ENCODE results near the gene C10orf67.

The C10orf67 gene

GRCh38 chr10:23186178-23186577 lies 158.4 kb downstream of the C10orf67 start:
- Histone ChIP-seq H3K4me2 (no peak overlapping the region), H3K4me1 (no peaks in the 10 kb centered on the region), H3K9ac (no peak overlapping the region), H3K27me3 (no peaks in the 10 kb centered on the region), H3K27ac (no peak overlapping the region), H3K4me3 (no peak overlapping the region), H3K9me3 (replicated peaks in 1 of 11) (peaks cover under 1 to 7% (median 4%) of the 10 kb centered on the region in 11 experiments; a peak in 19 of 22 replicates), H4K20me1 (no peaks in the 10 kb centered on the region), H3K36me3 (no peaks in the 10 kb centered on the region)
- TF ChIP-seq Cebpa-rat (IDR thresholded peaks at IDR 0.05), result no peak

GRCh38 chr10:23174977-23175512 lies 169.6 kb downstream of the C10orf67 start:
- Histone ChIP-seq H3K9ac (no peak overlapping the region), H3K4me1 (no peaks in the 10 kb centered on the region), H3K36me3 (no peaks in the 10 kb centered on the region), H3K4me3 (no peak overlapping the region), H3K9me3 (replicated peaks in 1 of 11) (peaks cover 20 to 34% (median 26%) of the 10 kb centered on the region in 11 experiments), H3K4me2 (no peak overlapping the region), H4K20me1 (no peaks in the 10 kb centered on the region), H3K27ac (no peak overlapping the region), H3K27me3 (no peaks in the 10 kb centered on the region)
- no peak for TF ChIP-seq Cebpa-rat (IDR thresholded peaks at IDR 0.05)

GRCh38 chr10:23174074-23174976 lies 170.3 kb downstream of the C10orf67 start:
- Histone ChIP-seq H3K4me3 (no peak overlapping the region), H3K27me3 (no peaks in the 10 kb centered on the region), H3K4me2 (no peak overlapping the region), H3K36me3 (no peaks in the 10 kb centered on the region), H3K9ac (no peak overlapping the region), H3K4me1 (no peaks in the 10 kb centered on the region), H3K27ac (no peak overlapping the region), H3K9me3 (replicated peaks in 1 of 11) (peaks cover 20 to 34% (median 26%) of the 10 kb centered on the region in 11 experiments), H4K20me1 (no peaks in the 10 kb centered on the region)
- no peak for TF ChIP-seq Cebpa-rat (IDR thresholded peaks at IDR 0.05)

DNA sequence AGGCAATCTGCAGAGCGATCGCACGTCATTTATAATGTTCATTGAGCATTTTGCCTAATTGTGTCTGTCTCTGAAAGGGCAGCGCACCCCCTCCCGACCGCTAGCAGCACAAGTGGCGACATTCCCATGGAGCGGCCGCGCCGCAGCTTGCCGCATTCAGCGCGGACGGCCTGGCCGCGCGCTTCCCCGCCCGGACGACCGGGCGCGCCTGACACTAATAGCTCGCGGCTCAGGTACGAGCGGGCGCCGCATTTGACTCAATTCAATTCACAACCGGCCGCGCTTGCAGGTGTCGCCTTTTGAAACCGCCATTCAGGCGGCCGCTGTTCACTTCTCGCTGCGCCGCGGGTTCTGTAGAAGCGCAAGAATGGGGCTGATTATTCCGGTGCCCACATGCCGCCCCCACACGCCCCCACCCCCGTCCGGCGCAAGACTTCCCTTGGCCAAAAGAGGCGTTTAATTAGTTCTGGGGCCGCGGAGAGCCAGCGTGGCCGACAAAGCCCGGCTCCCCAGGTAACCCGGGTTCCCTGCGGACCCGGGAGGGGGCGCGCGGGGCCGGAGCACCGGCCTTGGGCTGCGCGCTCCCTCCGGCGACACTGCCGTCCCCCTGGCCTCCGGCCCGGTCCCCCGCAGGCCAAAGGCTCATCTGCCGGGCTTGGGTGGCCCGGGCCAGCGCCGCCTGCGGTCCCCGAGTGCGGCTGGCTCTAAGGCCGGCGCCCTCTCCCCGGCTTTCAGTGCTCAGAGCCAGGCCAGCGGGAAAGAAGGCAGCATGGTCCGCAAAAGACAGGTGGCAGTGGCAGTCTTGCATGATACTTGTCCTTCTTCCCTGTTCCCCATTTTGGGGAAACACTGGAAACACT lies 171.2 kb downstream of the C10orf67 start:
- H3K9ac ChIP-seq, result no peak overlapping the region
- H4K20me1 ChIP-seq, result no peaks in the 10 kb centered on the region
- no peak overlapping the region for H3K4me3 ChIP-seq
- H3K36me3 ChIP-seq, result no peaks in the 10 kb centered on the region
- no peaks in the 10 kb centered on the region for H3K4me1 ChIP-seq
- TF ChIP-seq Cebpa-rat (IDR thresholded peaks at IDR 0.05), result no peak
- H3K4me2 ChIP-seq, result no peak overlapping the region
- no peaks in the 10 kb centered on the region for H3K27me3 ChIP-seq
- H3K9me3 ChIP-seq (replicated peaks in 1 of 11), result peaks cover 20 to 34% (median 26%) of the 10 kb centered on the region in 11 experiments
- no peak overlapping the region for H3K27ac ChIP-seq

GRCh38 chr10:23172429-23173213 lies 172.0 kb downstream of the C10orf67 start:
- no peak overlapping the region for H3K4me3 ChIP-seq
- no peak for TF ChIP-seq Cebpa-rat (IDR thresholded peaks at IDR 0.05)
- H3K27me3 ChIP-seq, result no peaks in the 10 kb centered on the region

DNA sequence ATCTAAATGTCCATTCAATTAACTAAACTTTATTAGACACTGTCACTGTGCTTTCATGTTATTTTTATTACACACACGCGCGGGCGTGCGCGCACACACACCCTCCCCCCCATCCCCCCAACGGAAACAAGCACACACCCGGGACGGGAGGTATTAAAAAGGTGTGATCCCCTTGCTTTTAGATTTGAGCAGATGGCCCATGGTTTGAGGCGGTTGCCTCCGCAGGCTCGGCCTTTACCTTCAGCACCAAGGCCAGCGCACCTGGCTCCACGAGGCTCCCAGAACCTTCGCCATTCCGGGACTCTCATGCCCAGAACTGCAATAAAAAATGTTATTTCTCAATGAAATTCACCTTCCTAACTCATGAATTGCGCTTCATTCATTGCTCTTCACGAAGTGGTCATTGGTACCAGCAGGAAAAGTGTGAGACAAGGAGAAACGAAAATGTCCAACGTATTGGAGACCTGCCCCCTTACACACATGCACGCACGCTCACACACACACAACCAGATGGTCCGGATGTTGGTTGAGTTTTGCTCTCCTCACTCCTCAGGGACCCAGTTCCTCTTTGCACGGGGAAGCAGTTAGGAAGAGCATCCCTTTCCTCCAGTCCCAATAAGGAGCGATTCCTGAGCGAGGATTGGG lies 173.2 kb downstream of the C10orf67 start:
- Histone ChIP-seq H3K27ac (no peak overlapping the region), H3K9me3 (replicated peaks in 1 of 11) (peaks cover 20 to 34% (median 26%) of the 10 kb centered on the region in 11 experiments), H3K4me1 (no peaks in the 10 kb centered on the region), H3K36me3 (no peaks in the 10 kb centered on the region), H4K20me1 (no peaks in the 10 kb centered on the region), H3K4me2 (no peak overlapping the region), H3K9ac (no peak overlapping the region), H3K27me3 (no peaks in the 10 kb centered on the region), H3K4me3 (no peak overlapping the region)
- no peak for TF ChIP-seq Cebpa-rat (IDR thresholded peaks at IDR 0.05)

More at GRCh38 chr10:23172429-23173213, 172.0 kb downstream of the C10orf67 start:
- H3K36me3 ChIP-seq, result no peaks in the 10 kb centered on the region
- no peak overlapping the region for H3K9ac ChIP-seq
- no peaks in the 10 kb centered on the region for H4K20me1 ChIP-seq
- H3K27ac ChIP-seq, result no peak overlapping the region
- no peaks in the 10 kb centered on the region for H3K4me1 ChIP-seq
- H3K9me3 ChIP-seq (replicated peaks in 1 of 11), result peaks cover 20 to 34% (median 26%) of the 10 kb centered on the region in 11 experiments
- H3K4me2 ChIP-seq, result no peak overlapping the region

- no peak overlapping the region for H3K9ac ChIP-seq
- no peaks in the 10 kb centered on the region for H3K27me3 ChIP-seq
- H3K27ac ChIP-seq, result no peak overlapping the region
- H3K4me3 ChIP-seq, result peak overlapping the region in 4 of 10 experiments; percentile 35 to 45 (median 40); a peak in 7 of 20 replicates
- H3K36me3 ChIP-seq, result no peaks in the 10 kb centered on the region
- H3K4me2 ChIP-seq, result peak overlapping the region; percentile 32 to 84 (median 58); a peak in 19 of 22 replicates
- peaks cover 7 to 21% (median 18%) of the 10 kb centered on the region in 10 experiments; a peak in 17 of 20 replicates for H3K4me1 ChIP-seq
- TF ChIP-seq Cebpa-rat (IDR thresholded peaks at IDR 0.05), result no peak
- no peaks in the 10 kb centered on the region for H4K20me1 ChIP-seq
- H3K9me3 ChIP-seq (replicated peaks in 1 of 11), result no peaks in the 10 kb centered on the region
These were observed 186.2 kb downstream of the C10orf67 start for GRCh38 chr10:23158370-23158769.

- no peak for TF ChIP-seq Cebpa-rat (IDR thresholded peaks at IDR 0.05)
- H3K9ac ChIP-seq, result no peak overlapping the region
- H3K4me1 ChIP-seq, result peaks cover 7 to 21% (median 18%) of the 10 kb centered on the region in 10 experiments; a peak in 17 of 20 replicates
- H3K27ac ChIP-seq, result no peak overlapping the region
- peak overlapping the region; percentile 32 to 84 (median 58); a peak in 20 of 22 replicates for H3K4me2 ChIP-seq
- no peaks in the 10 kb centered on the region for H4K20me1 ChIP-seq
- H3K9me3 ChIP-seq (replicated peaks in 1 of 11), result no peaks in the 10 kb centered on the region
- no peaks in the 10 kb centered on the region for H3K27me3 ChIP-seq
- no peaks in the 10 kb centered on the region for H3K36me3 ChIP-seq
- peak overlapping the region in 4 of 10 experiments; percentile 35 to 45 (median 40); a peak in 7 of 20 replicates for H3K4me3 ChIP-seq
These were observed 186.8 kb downstream of the C10orf67 start for GRCh38 chr10:23157691-23158369.
